IPS-NIHi11 (cell line): Measurements from ENCODE around the gene MSH6.

Experiments used
- DNase-seq: peaks from one replicate; pipeline ENCODE4 v3.0.0; 2012; ENCODE audit warnings: mixed read lengths, low spot score

MSH6 gene, protein sequence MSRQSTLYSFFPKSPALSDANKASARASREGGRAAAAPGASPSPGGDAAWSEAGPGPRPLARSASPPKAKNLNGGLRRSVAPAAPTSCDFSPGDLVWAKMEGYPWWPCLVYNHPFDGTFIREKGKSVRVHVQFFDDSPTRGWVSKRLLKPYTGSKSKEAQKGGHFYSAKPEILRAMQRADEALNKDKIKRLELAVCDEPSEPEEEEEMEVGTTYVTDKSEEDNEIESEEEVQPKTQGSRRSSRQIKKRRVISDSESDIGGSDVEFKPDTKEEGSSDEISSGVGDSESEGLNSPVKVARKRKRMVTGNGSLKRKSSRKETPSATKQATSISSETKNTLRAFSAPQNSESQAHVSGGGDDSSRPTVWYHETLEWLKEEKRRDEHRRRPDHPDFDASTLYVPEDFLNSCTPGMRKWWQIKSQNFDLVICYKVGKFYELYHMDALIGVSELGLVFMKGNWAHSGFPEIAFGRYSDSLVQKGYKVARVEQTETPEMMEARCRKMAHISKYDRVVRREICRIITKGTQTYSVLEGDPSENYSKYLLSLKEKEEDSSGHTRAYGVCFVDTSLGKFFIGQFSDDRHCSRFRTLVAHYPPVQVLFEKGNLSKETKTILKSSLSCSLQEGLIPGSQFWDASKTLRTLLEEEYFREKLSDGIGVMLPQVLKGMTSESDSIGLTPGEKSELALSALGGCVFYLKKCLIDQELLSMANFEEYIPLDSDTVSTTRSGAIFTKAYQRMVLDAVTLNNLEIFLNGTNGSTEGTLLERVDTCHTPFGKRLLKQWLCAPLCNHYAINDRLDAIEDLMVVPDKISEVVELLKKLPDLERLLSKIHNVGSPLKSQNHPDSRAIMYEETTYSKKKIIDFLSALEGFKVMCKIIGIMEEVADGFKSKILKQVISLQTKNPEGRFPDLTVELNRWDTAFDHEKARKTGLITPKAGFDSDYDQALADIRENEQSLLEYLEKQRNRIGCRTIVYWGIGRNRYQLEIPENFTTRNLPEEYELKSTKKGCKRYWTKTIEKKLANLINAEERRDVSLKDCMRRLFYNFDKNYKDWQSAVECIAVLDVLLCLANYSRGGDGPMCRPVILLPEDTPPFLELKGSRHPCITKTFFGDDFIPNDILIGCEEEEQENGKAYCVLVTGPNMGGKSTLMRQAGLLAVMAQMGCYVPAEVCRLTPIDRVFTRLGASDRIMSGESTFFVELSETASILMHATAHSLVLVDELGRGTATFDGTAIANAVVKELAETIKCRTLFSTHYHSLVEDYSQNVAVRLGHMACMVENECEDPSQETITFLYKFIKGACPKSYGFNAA (N-terminal part only)

DNA sequence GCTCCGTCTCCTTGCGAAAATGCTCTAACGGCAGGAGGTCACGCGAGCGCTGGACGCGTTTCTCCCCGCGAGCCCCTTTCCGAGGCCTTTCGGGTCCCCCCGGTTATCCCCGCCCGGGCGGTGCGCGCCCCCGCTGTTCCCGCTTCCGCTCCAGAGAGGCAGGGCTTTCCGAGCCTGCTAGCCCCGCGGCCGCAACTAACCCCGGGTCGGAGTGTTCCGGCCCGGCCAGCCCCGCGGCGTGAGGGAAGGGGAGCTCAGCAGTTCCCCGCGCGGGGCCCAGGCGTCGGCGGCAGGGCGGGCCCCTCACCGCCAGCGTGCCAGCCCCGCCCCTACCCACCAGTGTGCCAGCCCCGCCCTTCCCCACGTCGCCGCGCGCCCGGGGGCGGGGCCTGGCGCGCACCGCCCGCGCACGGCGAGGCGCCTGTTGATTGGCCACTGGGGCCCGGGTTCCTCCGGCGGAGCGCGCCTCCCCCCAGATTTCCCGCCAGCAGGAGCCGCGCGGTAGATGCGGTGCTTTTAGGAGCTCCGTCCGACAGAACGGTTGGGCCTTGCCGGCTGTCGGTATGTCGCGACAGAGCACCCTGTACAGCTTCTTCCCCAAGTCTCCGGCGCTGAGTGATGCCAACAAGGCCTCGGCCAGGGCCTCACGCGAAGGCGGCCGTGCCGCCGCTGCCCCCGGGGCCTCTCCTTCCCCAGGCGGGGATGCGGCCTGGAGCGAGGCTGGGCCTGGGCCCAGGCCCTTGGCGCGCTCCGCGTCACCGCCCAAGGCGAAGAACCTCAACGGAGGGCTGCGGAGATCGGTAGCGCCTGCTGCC lies at the start of gene MSH6:
Gene MSH6 (plus strand): TSS at position 475 of the 815 bp plus-strand sequence. CDS start 89 bp downstream, at position 564.
- peak; percentile 98 for DNase-seq

DNA sequence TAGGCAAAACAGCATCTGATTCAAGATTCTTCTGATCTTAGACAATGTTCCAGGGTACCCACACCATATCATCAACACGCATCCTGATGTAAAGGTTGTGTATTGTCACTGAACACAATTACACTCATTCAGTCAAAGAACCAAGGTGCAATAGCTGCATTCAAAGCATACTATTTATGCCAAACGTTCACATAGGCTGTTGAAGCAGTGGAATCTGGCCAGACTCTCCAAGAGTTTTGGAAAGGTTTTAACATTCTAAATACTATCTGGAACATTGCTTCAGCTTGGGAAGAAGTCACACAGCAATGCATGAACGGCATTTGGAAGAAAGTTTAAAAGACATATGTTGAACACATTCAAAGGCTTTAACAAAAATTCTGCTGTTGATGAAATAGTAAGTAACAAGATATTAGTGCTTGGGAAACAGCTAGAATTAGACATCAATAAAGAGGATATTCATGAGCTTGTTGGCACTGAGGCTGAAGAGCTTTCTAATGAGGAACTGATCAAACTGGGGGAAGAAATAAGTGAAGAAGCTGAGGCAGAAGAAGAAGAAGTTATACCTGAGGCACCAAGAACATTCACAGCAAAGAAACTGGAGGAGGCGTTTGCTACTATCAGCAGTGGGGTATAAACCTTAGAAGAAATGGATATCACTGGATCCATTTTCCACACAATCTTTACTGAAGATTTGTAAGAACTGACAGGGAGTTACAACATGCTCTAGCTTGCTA lies 47.6 kb upstream of the MSH6 start:
- no peak for DNase-seq

DNA sequence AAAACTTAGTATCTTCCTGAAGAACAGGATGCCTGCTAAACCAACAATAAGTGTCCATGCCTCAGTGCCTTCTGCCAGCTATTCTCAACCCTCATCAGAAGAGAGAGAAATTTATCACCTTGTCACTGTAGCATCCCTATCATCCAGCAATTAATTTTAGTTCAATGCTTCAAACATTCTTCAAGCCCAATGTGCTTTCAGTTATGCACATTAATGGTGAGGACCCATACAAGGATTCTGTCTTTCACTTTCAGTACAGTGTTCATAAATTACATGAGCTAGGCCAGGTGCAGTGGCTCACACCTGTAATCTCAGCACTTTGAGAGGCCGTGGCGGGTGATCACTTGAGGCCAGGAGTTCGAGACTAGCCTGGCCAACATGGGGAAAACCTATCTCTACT lies 47.0 kb upstream of the MSH6 start:
- DNase-seq: no peak

DNA sequence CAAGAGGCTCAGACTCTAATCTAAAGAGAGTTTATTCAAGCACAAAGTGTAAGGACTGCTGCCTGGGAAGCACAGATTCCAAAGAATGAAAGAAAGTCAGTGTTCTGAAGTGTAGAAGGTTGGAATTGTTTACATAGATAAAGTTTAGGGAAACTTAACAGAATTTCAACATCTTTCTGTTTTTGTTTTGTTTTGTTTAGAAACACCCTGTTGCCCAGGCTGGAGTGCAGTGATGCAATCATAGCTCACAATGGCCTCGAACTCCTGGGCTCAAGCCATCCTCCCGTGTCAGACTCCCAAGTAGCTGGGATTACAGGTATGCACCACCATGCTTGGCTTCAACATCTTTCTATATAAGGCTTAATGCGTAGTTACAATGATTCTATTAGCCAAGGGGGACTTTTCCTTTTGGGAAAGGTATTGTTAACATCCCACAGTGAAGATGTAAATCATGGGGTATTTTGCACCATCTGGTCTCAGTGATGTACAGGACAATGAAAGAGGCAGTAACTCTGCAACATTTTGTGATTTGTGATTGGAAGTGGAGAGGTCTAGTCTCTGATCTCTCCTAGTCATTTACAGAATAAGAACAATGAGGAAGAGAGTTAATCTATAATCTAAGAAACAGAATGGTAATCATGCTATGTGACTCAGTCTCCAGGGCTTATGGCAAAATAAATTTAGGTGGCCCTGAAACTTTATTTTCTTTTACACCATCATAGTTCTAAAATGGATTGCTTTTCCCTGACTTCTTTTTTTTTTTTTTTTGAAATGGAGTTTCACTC lies 45.6 kb upstream of the MSH6 start:
- DNase-seq: no peak

DNA sequence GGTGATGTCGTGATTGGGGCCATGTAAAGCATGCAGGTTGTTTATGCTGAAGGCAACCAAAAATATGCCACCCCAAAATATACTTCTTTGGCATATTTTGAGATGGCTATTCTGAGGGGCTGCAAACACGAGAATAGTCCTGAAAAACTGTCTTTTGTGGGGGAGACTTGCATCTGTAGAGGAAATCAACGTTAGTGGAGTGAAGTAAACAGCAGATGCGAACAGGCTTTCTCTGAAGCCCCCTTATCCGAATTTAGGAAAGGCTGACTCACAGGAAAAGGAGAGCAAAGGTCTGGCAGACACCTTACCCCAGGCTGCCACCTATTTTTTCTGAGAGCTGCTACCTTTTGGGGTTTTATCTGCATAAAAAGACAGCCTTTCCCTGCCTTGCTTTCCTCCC lies 44.6 kb upstream of the MSH6 start:
- no peak for DNase-seq

DNA sequence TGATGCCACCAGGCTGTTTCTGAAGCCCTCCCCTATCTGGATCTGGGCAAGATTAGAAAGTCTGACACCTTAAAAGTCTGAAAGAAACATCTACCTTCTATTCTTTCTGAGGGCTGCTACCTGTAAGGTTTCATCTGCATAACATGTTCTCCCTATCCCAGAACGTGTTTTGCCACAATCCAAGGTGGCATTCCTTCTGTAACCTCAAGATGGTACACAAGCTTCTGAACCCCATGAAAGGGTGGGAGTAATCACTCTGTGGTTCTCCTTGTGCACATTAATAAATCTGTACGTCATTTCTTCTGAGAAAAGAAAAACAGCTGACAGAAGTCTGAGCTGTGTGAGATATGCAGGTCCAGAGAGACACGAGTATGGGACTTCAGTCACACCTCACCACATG lies 41.8 kb upstream of the MSH6 start:
- DNase-seq: no peak

DNA sequence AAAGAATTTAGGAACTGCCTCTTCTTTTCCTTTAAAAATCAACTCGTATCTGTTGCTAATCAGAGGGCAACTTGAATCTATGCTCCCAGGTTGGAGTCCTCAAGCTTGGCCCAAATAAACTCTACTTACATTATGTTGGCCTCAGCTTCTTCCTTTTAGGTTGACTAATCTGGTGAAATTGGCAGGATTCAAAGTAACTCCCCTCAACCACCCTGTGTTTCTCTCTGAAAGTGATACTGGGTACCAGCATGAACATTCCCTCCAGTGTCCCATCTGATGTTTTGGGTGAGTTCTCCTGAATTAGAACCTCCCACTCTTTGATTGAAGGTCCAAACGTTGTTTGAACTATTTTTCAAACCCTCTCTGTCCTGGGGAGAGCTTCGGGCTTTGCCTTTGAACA lies 41.3 kb upstream of the MSH6 start:
- DNase-seq: no peak

DNA sequence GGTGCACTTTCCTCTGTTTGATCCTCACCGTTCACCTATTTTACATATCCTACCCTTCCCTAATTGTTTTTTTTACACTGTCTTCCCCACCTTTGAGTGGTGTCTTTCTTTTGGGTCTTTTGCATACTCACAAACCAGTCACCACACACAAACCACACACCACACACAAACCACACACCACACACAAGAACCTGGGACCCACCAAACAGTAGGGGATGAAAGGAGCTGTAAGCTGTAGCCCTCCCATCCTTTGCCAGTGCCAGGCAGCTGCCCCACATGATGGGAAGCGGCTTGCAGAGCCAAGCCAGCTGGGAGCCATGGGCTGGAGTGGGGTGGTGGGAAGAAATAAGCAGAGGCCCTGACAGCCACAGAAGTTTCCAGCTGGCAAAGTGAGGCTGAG lies 38.9 kb upstream of the MSH6 start:
- DNase-seq: no peak

DNA sequence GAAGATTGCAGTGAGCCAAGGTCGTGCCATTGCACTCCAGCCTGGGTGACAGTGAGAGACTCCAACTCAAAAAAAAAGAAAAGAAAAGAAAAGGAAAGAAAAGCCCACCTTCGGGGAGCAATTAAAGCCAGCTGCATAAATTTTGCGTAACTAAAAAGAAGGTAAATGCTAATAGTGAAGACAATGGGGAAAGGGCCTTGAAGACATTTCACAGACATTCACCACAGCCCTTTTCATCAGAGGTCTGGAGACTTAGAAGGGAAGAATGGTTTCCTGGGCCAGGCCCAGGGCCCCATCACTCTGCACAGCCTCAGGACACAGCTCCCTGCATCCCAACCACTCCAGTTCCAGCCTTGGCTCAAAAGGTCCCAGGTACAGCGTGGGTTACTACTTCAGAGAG lies 35.1 kb upstream of the MSH6 start:
- no peak for DNase-seq

DNA sequence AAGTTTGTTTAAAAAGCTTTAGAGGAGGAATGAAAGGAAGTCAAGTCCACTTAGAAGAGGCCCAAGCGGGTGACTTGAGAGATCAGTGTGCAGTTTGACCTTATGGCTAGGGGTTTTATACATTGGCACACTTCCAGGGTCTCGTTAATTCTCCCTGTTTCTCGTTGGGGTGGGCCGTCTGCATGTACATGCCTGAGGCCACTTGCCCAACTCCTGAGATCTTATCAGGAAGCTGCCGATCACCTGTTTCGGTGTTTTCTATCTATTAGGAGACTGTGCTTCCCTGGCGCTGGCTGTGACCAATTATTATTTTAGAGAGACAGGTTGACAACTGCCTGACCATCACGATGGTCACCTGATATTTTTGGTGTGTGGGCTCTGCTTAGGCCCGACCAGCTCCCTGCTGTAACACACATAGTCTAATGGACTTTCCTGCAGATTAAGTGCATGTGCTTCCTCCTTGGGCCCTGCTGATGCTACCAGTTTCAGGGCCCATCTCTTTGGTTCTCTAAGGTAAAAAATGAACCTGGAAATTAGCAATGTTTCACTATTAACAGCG lies 31.0 kb upstream of the MSH6 start:
- DNase-seq: no peak

DNA sequence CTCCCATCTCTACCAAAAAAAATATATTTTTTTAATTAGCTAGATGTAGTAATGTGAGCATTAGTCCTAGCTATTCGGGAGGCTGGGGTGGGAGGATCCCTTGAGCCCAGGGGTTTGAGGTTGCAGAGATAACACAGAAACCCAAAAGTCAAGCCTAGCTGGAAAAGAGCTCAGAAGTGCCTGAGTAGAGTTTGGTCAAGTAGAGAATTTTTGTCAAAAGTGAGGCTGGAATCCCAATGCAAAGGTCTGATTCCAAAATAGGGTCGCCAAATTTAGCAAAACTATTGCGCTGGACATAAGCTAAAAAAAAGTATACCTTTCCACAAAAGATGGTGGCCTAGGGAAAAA lies 15.5 kb upstream of the MSH6 start:
- no peak for DNase-seq

DNA sequence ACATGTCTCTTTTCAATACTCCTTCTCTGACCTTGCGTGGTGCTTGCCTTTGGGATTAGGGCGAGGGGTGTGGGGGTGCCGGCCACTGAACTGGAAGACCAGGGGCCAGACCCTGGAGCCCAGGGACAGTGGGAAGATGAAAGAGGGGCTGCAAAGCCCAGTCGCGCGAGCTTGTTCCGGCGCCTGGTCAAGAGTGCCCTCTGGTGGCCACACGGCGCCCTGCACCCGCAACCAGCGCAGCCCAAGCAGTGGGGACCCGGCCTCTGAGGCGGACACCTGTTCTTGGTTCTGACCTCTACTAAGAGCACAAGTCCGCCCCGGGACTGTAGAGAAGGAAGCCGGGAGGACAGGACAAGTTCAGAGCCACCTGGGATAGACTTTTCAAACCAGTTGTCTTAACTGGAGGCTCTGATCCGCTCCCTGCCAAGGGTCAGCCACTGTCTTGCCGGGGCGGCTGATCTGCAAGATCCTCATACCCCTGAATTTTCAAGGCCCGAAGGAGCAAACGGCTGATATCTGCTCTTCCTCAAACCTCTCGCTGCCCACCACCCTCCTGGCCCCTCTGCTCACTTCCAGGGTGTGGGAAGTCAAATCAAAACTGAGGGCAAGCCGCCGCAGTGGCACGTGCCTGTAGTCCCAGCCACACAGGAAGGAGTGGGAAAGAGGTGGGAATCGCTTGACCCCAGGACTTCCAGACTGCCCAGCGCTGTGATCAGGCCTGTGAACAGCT lies 14.9 kb upstream of the MSH6 start:
- DNase-seq: peak; percentile 87

DNA sequence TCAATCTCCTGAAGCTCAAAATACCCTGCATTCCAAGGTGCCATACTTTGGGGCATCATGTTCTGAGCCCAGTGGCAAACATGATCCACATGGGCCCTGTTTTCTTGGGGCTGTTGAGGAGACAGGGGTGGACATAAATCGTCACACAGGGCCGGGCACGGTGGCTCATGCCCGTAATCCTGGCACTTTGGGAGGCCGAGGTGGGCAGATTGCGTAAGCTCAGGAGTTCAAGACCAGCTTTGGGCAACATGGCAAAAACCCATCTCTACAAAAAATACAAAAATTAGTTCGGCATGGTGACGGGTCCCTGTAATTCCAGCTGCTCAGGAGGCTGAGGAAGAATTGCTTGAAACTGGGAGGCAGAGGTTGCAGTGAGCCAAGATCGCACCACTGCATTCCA lies 13.6 kb upstream of the MSH6 start:
- no peak for DNase-seq

DNA sequence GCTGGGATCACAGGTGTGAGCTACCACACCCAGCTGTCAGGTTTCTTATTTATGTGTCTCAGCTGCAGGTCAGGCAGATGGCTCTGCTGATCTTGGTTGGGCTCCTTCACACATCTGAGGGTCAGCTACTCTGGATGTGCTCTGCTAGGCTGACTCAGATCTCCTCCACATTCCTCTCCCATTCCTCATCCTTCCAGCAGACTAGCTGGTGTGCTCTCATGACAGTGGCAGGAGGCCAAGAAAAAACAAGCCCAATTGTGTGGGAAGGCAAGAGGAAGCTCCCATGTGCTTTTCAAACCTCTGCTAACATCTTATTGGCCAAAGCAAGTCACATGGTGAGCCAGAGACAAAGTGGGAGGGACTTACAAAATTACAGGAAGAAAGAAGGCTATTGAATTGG lies 11.7 kb upstream of the MSH6 start:
- DNase-seq: no peak

DNA sequence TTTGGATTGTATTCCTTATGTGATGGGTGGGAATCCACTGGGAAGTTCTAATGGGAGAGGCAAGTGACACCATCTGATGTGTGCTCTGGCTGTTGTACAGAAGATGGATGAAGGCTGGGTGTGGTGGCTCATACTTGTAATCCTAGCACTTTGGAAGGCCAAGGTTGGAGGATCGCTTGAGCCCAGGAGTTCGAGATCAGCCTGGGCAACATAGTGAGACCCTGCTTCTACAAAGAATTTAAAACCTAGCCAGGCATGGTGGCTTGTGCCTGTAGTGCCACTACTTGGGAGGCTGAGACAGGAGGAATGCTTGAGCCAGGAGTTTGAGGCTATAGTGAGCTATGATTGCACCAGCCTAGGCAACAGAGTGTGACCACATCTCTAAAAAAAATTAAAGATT lies 10.6 kb upstream of the MSH6 start:
- no peak for DNase-seq

DNA sequence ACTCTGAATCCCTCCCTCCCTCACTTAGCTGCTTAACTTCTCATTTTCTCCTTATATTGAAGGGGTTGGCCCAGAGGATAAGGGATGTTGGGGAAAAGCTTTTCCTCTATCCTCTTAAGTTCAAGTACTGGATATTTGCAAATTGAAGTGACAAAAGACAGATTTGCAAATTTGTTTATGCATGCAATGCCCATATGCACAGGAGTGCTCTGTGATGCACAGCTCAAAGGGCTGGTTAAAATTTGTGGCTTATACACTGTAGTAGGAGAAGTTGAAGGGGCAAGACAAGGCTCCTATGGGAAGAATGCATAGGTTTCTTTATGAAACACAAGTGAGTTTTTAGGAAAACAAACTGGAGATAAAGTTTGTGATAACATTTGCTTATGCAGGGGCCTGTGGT lies 8.4 kb upstream of the MSH6 start:
- DNase-seq: no peak

DNA sequence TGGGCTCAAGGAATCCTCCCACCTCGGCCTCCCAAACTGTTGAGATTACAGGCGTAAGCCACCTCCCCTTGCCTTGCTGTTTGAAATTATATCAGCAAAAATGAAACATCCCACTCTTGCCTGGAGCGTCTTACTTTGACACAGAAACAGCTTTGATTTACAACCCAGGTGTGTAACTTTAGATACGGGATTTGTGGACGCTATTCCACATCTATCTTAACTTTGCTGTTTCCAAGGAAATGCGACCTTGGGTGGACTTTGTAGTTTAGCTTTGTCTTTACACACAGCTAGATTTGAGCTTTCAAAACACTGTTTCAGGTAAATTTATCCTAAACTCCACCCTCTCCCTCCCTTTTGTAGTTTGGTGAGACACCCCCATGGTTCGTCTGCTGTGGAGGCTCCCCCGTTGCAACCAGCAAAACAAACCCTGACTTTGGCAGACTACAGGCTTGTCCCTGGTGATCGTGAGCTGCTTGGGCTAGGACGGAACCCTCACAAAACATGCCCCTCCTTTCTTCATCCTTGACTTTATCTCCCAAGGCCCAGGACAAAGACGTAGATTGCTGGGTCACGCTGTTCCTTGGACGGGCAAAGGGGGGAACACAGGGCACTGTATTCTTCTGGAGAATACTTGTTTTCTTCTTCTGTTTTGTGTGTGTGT lies 5.5 kb upstream of the MSH6 start:
- DNase-seq: no peak

DNA sequence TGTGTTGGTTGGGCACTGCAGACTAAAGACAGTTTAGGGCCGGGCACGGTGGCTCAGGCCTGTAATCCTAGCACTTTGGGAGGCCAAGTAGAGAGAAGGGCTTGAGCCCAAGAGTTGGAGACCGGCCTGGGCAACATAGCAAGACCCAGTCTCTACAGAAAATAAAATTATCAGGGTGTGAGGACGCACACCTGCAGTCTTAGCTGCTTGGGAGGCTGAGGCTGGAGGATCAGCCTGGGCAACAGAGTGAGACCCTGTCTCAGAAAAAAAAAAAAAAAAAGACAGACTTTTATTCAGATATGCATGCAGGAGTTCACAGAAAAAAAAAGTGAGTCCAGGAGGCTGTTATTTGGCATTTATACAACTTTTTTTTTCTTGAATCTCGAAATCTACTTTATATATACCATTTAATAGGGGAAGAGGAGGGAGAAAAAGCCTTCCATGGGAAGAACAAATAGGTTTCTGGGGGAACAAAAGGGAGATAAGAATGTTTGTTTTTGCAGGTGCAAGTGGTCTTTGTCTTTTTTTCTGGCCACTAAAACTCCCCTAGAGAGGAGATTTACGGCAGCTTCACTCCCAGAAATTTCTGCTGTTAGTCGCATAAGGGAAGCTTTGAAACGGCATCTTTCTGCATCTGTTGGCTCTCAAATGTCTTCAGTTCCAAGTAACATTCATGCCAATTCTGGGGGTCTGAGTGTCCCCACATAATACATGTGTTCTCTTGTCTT lies 4.1 kb upstream of the MSH6 start:
- DNase-seq: no peak
